HCT116 (cell line): Measurements from ENCODE around the gene SMARCA2. TPM values are rescaled to one million over a fixed set of nuclear protein-coding genes. Genes with fewer than 3 reads are reported as not detected.

Experiments
- ATAC-seq: fragments of 200-7000 bp; cut with Tn5 transposase; 2 replicates; pipeline ENCODE4 v1.9.1; 2020; ENCODE audit warnings: mild to moderate bottlenecking, moderate library complexity
- BruUV-seq: library from RNA; stranded (reverse); fragments of 400-500 nt; replicated peaks from 2 replicates; lab custom pipeline; 2021; lab: Mats Ljungman, UMichigan
- CTCF ChIA-PET: fragments of 300-600 bp; sonication (Branson Sonifier 250); formaldehyde crosslinking; loops from one replicate; lab custom pipeline; 2021; ENCODE audit warnings: antibody characterized with exemption; lab: Charles Lee
- POLR2A ChIA-PET: fragments of 300-600, 350-600 bp; sonication (Branson Sonifier 250); formaldehyde crosslinking; loops from one replicate; lab custom pipeline; 2021; ENCODE audit warnings: antibody characterized with exemption; lab: Charles Lee
- RAD21 ChIA-PET, 2 experiments: fragments of 300-600 bp; sonication (Branson Sonifier 250); formaldehyde crosslinking; loops; one replicate each; lab custom pipeline; 2023; ENCODE audit warnings: low total read pairs in 2 of 2; ENCODE audit not compliant: uncharacterized antibody in 2 of 2, unreplicated experiment in 2 of 2, low non-redundant PET in 1 of 2; lab: Charles Lee
- DNase-seq: peaks from one replicate; pipeline ENCODE4 v3.0.0-alpha.2; 2010; ENCODE audit warnings: low read depth, low spot score
- H2AFZ ChIP-seq: fragments of 200-600 bp; shearing (Covaris generic), sonication (generic); 2 replicates; pipeline ENCODE4 v1.6.1; 2017; ENCODE audit warnings: low read depth, mixed run types, mixed read lengths, antibody characterized with exemption, low read length; ENCODE audit not compliant: poor library complexity, severe bottlenecking
- H3K27ac ChIP-seq: 2 replicates; pipeline ENCODE4 v1.5.1; 2012; ENCODE audit warnings: low read depth, low read length
- H3K27me3 ChIP-seq: fragments of 200-600 bp; sonication (generic); 2 replicates; pipeline ENCODE4 v1.6.1; 2016; ENCODE audit warnings: mixed run types, low read length, mixed read lengths; ENCODE audit not compliant: insufficient read depth
- H3K36me3 ChIP-seq, 2 experiments: fragments of 200-500 bp in 1 of 2; fragments of 200-600 bp in 1 of 2; sonication (Bioruptor generic) in 1 of 2; sonication (generic) in 1 of 2; 2 replicates each; pipeline versions ENCODE4 v1.5.1 to v1.6.1; 2014 to 2016; ENCODE audit warnings: low read length in 2 of 2, inconsistent platforms in 1 of 2, mixed read lengths in 1 of 2, mixed run types in 1 of 2; ENCODE audit not compliant: insufficient read depth in 2 of 2, control insufficient read depth in 1 of 2
- H3K4me1 ChIP-seq, 2 experiments: fragments of 200-600 bp in 1 of 2; sonication (generic) in 1 of 2; 2 replicates each; pipeline versions ENCODE4 v1.5.1 to v1.6.1; 2012 to 2017; ENCODE audit warnings: low read length in 2 of 2, inconsistent platforms in 1 of 2, mild to moderate bottlenecking in 1 of 2, mixed read lengths in 1 of 2, mixed run types in 1 of 2, moderate library complexity in 1 of 2; ENCODE audit not compliant: insufficient read depth in 2 of 2, control insufficient read depth in 1 of 2
- H3K4me2 ChIP-seq: fragments of 200-600 bp; sonication (generic); 2 replicates; pipeline ENCODE4 v1.6.1; 2017; ENCODE audit warnings: mixed run types, low read length, mixed read lengths
- H3K4me3 ChIP-seq, 2 experiments: fragments of 200-600 bp in 1 of 2; sonication (generic) in 1 of 2; replicated peaks in 1 of 2; 2 replicates each; pipeline ENCODE4 v1.5.1; 2011 to 2016; ENCODE audit warnings: low read length in 2 of 2, control low read depth in 1 of 2, low read depth in 1 of 2, mild to moderate bottlenecking in 1 of 2, mixed read lengths in 1 of 2, mixed run types in 1 of 2
- H3K79me2 ChIP-seq: fragments of 200-600 bp; sonication (generic); 2 replicates; pipeline ENCODE4 v1.6.1; 2017; ENCODE audit warnings: mild to moderate bottlenecking, mixed run types, low read length, moderate library complexity, mixed read lengths; ENCODE audit not compliant: insufficient read depth
- H3K9ac ChIP-seq: fragments of 200-600 bp; sonication (generic); 2 replicates; pipeline ENCODE4 v1.6.1; 2016; ENCODE audit warnings: low read length, mixed read lengths
- H3K9me2 ChIP-seq: fragments of 200-600 bp; sonication (generic), shearing (Covaris generic); 2 replicates; pipeline ENCODE4 v1.6.1; 2017; ENCODE audit warnings: mixed run types, mild to moderate bottlenecking, moderate library complexity; ENCODE audit not compliant: insufficient read depth
- H3K9me3 ChIP-seq, 2 experiments: fragments of 200-500 bp in 1 of 2; fragments of 200-600 bp in 1 of 2; sonication (Bioruptor generic) in 1 of 2; sonication (generic) in 1 of 2; 2 replicates each; pipeline ENCODE4 v1.6.1; 2014 to 2017; ENCODE audit warnings: low read length in 2 of 2, mixed read lengths in 2 of 2, inconsistent platforms in 1 of 2, low read depth in 1 of 2, mild to moderate bottlenecking in 1 of 2, mixed run types in 1 of 2, moderate library complexity in 1 of 2; ENCODE audit not compliant: control insufficient read depth in 1 of 2, insufficient read depth in 1 of 2
- H4K20me1 ChIP-seq: fragments of 200-600 bp; sonication (generic), shearing (Covaris generic); 2 replicates; pipeline ENCODE4 v1.6.1; 2017; ENCODE audit warnings: mixed run types, mild to moderate bottlenecking, moderate library complexity; ENCODE audit not compliant: insufficient read depth
- ATF3 ChIP-seq: IDR thresholded peaks from 2 replicates; pipeline ENCODE4 v1.6.1; 2012
- CBX3 ChIP-seq: IDR thresholded peaks from 2 replicates; pipeline ENCODE4 v1.6.1; 2012; ENCODE audit warnings: low read depth
- CTCF ChIP-seq, 3 experiments: fragments of 200-600 bp in 1 of 3; sonication (generic) in 1 of 3; IDR thresholded peaks in 2 of 3; conservative IDR thresholded peaks in 1 of 3; 2 replicates each; pipeline ENCODE4 v1.5.1; 2012 to 2017; ENCODE audit warnings: low read depth in 2 of 3, low read length in 2 of 3, antibody characterized with exemption in 1 of 3, borderline replicate concordance in 1 of 3, control low read depth in 1 of 3, mild to moderate bottlenecking in 1 of 3, mixed read lengths in 1 of 3, mixed run types in 1 of 3, moderate library complexity in 1 of 3; ENCODE audit not compliant: insufficient read depth in 1 of 3
- EGR1 ChIP-seq: IDR thresholded peaks from 2 replicates; pipeline ENCODE4 v1.6.1; 2012; ENCODE audit warnings: low read depth
- FOSL1 ChIP-seq: IDR thresholded peaks from 2 replicates; pipeline ENCODE4 v1.6.1; 2012; ENCODE audit warnings: low read depth
- MAX ChIP-seq: IDR thresholded peaks from 2 replicates; pipeline ENCODE4 v1.6.1; 2012
- POLR2A ChIP-seq: IDR thresholded peaks from 2 replicates; pipeline ENCODE4 v1.7.0; 2011; ENCODE audit warnings: borderline replicate concordance; ENCODE audit not compliant: insufficient read depth, insufficient read length; ENCODE audit errors: extremely low read depth
- REST ChIP-seq: IDR thresholded peaks from 2 replicates; pipeline ENCODE4 v1.6.1; 2012; ENCODE audit warnings: low read depth
- SIN3A ChIP-seq: IDR thresholded peaks from 2 replicates; pipeline ENCODE4 v1.6.1; 2012; ENCODE audit warnings: low read depth
- SRF ChIP-seq: IDR thresholded peaks from 2 replicates; pipeline ENCODE4 v1.6.1; 2012; ENCODE audit warnings: low read depth
- ZBTB33 ChIP-seq: IDR thresholded peaks from 2 replicates; pipeline ENCODE4 v1.6.1; 2011; ENCODE audit warnings: mild to moderate bottlenecking, low read length, moderate library complexity; ENCODE audit not compliant: insufficient replicate concordance; ENCODE audit errors: extremely low read depth
- intact Hi-C: fragments of 100-400 bp; cut with micrococcal nuclease; formaldehyde crosslinking; loops from 2 replicates; pipeline ENCODE4 v1.10.0; 2022
- total RNA-seq: library from RNA; stranded (reverse); gene quantifications from one replicate; pipeline ENCODE4 v1.2.1, GENCODE V29; 2021; ENCODE audit not compliant: unreplicated experiment

SMARCA2 gene
- total RNA-seq, 1 experiment from 2014 or later: 14.7 TPM

GRCh38 chr9:1980387-1980786 lies 34.8 kb upstream of the SMARCA2 start:
- no TSS peak for BruUV-seq
- Histone ChIP-seq H3K4me2 (no peak overlapping the region), H3K79me2 (no peaks in the 10 kb centered on the region), H2AFZ (no peak overlapping the region), H3K36me3 (no peaks in the 10 kb centered on the region), H4K20me1 (no peaks in the 10 kb centered on the region), H3K9me3 (no peaks in the 10 kb centered on the region), H3K27ac (no peak overlapping the region), H3K9ac (no peak overlapping the region), H3K27me3 (0 out of 2 replicates have a peak, but pooled peaks cover 6% of the 10 kb centered on the region), H3K4me3 (no peak overlapping the region), H3K9me2 (no peaks in the 10 kb centered on the region), H3K4me1 (no peaks in the 10 kb centered on the region)
- TF ChIP-seq EGR1: no peak
- ATAC-seq (no peak), DNase-seq (no peak)
- POLR2A ChIA-PET: no interaction called here
- CTCF ChIA-PET: no interaction called here
- intact Hi-C loops: no loop called here
- RAD21 ChIA-PET: no interaction called here

- H3K9me3 ChIP-seq: no peaks in the 10 kb centered on the region
- no peaks in the 10 kb centered on the region for H3K79me2 ChIP-seq
- H3K9ac ChIP-seq: no peak overlapping the region
- intact Hi-C loops: no loop called here
- no peak for ATAC-seq
- H4K20me1 ChIP-seq: no peaks in the 10 kb centered on the region
- H2AFZ ChIP-seq: no peak overlapping the region
- no TSS peak for BruUV-seq
- no peaks in the 10 kb centered on the region for H3K36me3 ChIP-seq
- no peak overlapping the region for H3K4me3 ChIP-seq
- DNase-seq: no peak
- H3K27ac ChIP-seq: no peak overlapping the region
- TF ChIP-seq CTCF (IDR thresholded peaks at IDR 0.05 in 2 of 3, conservative IDR thresholded peaks at IDR 0.05 in 1 of 3; ENCODE audit: borderline replicate concordance in 1 of 3, insufficient read depth in 1 of 3, low read depth in 2 of 3, low read length in 2 of 3) (no peak), FOSL1 (no peak), POLR2A (no peak), REST (no peak), MAX (no peak), ATF3 (no peak), SIN3A (no peak), ZBTB33 (no peak), CBX3 (no peak), SRF (no peak), EGR1 (no peak)
- TF ChIP-seq, all 23 proteins: peak for 0
- H3K9me2 ChIP-seq: no peaks in the 10 kb centered on the region
- no peak overlapping the region for H3K4me2 ChIP-seq
- ChIA-PET POLR2A (no interaction called here), RAD21 (no interaction called here), CTCF (no interaction called here)
- no peaks in the 10 kb centered on the region for H3K4me1 ChIP-seq
- H3K27me3 ChIP-seq: 0 out of 2 replicates have a peak, but pooled peaks cover 6% of the 10 kb centered on the region
These were observed 33.1 kb upstream of the SMARCA2 start for GRCh38 chr9:1982074-1982473.
